HS-5 (cell line): Measurements from ENCODE around the gene FAM81A.

Experiments used
- DNase-seq: peaks from one replicate; pipeline ENCODE4 v3.0.0-alpha.2; 2012; ENCODE audit warnings: low read depth

Gene FAM81A

DNA sequence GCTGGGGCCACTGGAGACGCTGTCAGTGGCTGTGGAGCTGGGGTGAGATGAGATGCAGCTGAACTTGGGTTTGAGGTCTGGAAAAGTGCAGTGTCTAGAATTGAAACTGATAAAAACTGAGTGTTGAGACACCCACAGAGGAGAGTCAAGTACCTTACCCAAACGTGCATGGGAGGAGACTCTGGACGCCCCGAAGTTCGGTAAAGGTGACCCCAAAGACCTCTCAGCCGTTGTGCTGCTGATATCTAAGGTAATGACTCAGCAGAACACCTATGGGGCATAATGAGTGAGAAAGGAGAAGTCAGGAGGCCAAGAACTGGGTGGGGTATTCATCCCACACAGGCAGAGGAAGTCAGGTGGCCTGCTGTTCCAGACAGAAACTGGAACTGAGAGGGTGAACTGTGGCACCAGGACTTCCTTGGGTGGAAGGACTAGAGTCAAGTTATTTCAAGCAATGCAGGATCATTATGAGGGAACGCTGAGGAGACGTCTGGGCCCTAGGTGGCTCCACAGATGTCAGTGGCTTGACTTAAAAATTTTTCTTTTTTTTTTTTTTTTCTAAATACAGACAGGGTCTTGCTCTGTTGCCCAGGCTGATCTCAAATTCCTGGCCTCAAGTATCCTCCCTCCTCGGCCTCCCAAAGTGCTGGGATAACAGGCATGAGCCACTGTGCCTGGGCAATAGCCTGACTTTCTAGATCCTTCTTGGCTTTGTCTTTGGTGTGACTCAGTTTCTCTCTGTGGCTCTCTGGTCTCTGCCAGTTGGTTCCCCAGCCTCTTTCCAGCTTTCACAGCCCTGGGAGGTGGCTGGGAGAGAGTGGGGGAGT is 105.9 kb downstream of the FAM81A start:
- DNase-seq, result no peak

DNA sequence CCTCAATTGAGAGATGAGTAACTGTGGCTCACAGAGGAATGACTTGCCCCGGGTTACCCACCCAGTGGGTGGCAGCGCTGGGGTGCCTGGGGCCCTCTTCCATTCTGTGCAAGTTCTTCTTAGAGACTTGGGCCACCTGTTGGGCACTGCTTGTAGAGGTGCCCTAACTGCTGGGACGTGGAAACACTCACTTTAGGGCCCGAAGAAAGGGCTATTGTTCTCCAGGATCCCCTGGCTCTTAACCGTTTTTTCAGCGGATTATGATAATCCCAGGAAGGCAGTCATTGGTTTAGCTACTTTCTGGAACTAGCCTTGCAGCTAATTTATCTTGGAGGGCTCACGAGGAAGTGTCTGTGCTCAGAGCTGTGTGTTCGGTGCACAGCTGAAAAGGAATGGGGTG is 107.6 kb downstream of the FAM81A start:
- DNase-seq, result no peak

DNA sequence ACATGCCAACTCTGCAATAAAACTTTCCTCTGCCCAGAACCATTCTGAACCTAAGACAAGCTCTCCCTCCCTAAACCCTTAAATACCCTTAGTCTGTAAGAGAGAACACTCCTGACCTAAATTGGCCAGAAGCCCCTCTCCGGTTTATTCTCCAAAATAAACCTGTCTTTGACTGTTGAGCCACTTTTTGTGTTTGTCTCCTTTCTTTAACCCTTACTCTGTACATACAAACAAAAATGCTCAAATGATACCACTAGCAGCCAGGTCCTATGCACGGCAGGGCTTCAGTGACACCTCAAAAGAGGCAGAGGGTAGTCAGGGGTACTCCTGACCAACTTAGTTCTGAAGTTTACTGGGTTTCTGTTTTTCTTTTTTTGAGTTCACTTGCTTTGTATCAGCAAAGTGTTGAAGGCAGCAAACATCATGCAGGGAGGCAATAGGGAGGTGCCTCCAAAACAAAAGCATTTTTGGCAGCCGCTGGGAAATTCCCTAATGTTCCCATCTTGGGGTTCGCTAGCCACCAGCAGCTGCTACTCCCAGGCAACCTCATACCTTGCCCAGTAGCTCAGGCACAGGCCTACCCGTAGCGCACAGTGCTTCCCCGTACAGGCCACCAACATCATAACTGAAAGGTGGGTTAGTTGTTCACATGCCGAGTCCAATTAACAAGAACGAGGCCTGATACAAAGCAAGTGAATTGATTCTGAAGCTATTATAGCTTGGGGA is 110.7 kb downstream of the FAM81A start:
- no peak for DNase-seq

DNA sequence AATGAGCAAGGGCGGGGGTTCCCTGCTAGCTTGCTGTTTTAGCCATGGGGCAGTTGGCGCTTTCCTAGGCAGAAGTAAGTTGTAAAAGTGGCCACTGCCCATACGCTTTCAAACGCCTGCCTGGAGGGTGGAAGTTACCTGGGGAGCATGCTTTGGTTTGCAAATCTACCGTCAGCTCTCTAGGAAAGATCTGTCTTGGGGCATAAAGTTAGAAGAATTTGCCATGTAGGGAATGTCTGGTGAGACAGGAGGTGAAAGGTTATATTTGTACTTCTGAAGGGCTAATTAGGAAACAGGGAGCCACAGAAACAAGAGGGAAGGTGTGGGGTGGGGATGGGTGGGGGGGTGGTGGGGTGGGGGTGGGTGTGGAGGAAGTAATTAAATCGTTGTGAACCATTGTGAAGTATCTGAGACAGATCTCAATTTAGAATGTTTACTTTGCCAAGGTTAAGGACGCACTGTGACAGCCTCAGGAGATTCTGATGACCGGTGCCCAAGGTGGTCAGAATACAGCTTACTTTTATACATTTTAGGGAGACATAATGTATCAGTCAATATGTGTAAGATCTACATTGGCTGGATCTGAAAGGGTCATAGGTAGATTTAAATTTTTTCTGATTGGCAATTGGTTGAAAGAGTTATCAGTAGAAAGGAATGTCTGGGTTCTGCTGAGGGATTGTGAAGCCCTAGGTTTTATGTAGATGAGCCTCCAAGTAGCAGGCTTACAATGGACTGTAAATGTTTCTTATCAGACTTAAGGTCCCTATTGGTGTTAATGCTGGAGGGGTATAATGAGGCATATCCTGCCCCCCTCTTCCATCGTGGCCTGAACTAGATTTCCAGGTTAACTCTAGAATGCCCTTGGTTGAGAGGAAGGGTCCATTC is 111.6 kb downstream of the FAM81A start:
- DNase-seq, result no peak

DNA sequence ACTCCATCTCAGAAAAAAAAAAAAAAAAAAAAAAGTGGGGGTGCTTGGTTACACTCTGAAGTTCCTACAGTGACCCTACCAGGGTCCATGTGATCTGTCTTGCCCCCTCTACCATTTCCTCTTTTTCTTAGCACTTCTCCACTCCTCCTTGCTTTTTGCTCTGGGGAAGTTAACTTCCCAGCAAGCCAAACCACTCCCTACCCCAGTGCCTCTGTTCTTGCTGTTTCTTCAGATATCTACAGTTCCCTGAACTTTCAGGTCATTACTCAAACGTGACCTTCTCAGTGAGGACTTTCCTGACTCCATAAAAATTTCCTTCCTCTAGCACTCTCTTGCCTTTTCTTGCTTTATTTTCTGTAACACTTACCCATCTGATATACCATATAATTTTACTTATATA is 112.5 kb downstream of the FAM81A start:
- no peak for DNase-seq

DNA sequence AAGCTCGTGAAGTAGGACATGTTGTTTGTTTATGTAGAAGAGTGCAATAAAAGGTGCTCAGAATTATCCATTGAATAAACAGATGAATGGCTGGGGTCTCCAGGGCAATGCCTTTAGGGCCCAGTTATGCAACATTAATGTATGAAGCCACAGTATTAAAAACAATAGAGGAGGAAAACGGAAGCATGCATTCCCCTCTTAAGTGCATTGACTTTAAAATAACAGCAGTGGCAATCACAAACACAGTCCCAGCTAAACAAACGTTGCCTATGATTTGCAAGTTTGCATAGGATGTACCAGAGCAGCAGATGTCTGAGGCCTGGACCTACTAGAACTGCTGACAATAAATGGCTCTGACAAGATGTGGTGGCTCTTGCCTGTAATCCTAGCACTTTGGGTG is 113.0 kb downstream of the FAM81A start:
- no peak for DNase-seq

DNA sequence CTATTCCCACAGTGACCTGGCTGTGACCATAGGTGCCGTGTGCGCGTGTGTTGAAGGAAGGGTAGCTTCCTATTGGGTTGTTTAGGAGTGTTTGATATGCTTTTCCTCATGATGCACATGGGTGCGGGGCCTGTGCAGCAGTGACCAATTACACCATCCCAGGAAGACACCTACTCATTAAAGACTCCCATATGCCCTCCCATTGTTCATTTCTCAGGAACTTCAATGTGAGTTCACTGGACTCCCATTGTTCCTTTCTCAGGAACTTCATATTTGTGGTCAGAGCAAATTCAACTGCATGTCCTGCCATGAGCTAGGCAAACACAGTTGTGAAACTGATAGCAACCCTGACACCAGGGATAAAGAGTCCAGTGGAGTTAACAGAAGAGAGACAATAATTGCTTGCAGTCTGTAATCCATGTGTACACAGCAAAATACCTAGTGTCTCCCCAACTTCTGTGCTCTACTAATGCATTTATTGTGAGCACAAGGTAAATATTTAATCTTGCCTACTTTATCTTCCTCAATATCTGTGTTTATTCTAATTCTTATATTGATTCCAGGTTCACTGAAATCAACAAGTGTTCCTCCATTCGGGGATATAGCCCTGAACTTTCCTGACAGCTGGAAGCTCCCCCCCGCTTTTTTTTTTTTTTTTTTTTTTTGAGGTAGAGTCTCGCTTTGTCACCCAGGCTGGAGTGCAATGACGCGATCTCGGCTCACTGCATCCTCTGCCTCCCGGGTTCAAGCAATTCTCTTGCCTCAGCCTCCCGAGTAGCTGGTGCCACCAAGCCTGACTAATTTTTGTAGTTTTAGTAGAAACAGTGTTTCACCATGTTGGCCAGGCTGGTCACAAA is 116.1 kb downstream of the FAM81A start:
- peak; percentile 81 for DNase-seq

DNA sequence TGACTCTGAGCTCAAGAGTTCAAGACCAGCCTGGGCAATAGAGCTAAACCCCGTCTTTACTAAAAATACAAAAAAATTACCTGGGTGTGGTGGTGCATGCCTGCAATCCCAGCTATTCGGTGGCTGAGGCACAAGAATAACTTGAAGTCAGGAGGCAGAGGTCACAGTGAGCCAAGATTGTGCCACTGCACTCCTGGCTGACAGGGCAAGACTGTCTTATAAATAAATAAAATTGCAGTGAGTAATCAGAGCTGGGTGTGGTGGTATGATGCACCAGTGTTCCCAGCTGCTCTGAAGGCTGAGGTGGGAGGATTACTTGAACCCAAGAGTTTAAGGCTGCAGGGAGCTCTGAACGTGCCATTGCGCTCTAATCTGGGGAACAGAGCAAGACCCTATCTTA is 117.7 kb downstream of the FAM81A start:
- DNase-seq, result peak; percentile 29

DNA sequence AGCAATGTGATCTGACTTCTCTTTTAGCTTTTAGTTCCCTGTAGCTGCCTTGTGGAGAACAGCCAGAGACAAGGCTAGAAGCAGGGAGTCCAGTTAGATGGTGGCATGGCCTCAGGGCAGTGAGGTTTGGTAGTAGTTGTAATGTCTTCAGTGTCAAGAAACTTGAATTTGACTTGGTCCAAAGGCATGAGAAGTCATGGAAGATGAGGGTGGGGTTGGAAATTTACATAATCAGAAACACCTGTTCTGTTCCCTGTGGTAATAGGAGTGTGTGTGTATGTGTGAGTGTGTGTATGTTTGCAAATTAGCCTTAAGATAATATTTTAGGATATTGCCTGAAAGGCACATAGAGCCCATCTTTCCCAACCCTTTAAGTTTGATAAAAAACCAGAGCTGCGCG is 118.4 kb downstream of the FAM81A start:
- DNase-seq, result peak; percentile 14

DNA sequence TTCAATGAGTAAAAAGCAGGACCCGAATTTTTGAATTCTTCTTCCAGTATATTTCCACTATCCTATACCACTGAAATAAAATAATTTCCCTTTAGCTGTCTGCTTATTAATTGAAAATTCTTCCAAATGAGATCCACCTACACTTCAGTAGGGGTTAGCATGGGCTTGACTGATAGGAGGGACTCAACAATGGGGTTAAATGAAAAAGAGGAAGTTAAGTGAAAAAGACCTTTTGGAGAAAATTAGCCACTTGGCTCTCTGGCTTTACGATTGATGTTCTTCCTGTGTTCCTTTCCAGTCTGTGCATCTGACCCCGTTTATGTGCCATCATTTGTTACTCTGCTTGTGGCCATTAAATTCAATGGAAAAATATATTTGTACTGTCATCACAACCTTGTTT is 119.6 kb downstream of the FAM81A start:
- DNase-seq, result no peak

DNA sequence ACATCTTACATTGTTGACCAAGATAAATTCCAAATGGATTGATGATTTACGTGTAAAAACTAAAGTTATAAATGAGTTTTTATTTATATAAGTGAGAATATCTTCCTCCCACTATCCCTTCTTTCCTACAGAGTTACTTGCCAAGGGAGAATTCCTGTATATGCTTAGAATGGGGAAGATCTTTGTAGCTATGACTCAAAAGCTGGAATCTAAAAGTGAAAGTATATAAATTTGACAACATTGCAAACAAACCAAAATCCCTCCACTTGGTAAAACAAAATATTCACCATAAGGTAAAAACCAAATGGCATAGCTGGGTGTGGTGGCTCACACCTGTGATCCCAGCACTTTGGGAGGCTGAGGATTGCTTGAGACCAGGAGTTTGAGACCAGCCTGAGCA is 120.9 kb downstream of the FAM81A start:
- no peak for DNase-seq

DNA sequence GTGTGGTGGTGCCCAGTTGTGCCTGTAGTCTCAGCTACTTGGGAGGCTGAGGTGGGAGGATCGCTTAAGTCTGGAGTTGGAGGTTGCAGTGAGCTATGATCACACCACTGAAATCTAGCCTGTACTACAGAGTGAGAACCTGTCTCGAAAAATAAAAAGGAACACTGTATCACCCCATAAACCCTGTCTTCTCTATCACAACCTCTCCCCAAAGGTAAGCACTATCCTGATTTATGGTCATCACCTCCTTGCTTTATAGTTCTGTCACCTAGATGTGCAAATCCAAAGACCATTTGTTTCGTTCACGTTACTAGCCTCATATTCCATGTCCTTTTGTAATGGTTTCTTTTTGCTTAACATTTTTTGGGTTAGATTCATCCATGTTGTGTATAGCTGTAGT is 123.6 kb downstream of the FAM81A start:
- DNase-seq, result no peak

DNA sequence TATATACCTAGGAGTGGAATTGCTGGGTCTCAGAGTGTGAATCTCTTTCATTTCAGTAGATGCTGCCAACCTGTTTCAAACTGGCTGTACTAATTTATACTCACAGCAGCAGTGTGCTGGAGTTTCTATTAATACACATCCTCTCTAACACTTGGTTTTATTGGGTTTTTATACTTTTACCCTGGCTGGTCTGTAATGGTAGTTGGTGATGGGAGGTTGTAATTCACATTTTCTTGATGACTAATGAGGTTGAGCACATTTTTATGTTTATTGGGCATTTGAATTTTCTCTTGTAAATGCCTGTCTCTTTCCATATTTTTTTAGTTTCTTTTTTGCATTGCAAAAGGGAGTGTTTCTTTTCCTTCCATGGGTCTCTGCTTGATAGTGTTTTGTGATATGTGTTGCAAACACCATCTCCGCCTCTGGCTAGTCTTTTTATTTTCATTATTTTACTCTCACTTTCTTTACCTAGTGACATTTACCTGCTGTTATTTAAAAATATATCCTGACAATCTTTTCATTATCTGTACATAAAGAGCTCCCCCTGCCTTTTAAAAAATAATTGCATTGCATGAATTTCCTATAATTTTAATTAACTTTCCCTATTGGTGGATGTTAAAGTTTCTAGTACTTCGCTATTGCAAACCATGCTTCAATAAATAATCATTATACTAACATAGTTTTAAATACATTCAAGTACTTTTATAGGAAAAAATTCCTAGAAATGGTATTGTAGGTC is 124.6 kb downstream of the FAM81A start:
- DNase-seq, result no peak

DNA sequence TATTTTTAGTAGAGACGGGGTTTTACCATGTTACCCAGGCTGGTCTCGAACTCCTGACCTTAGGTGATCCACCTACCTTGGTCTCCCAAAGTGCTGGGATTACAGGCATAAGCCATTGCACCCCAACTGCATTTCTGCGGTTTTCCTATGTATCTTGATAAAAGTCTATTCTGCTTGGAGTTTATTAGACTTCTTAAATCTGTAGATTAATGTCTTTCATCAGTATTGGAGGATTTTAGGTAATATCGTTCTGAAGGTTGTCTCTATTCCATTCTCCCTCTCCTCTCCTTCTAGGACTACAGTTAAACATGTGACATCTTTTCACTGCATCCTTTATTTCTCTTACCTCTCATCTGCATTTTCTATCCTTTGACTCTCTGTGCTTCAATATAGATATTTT is 127.3 kb downstream of the FAM81A start:
- no peak for DNase-seq

DNA sequence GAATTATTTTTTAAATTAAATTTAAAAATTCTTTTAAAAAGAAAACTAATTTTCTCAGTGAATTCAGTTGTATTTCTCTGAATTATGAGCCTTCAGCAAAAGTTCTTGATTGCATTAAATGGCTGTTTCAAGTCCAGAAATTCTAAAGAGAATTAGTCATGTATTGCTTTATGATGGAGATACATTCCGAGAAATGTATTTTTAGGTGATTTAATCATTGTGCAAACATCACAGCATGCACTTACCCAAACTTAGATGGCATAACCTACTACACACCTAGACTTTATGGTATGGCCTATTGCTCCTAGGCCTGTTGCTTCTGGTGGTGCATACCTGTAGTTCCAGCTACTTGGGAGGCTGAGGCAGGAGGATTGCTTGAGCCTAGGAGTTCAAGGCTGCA is 129.3 kb downstream of the FAM81A start:
- no peak for DNase-seq

DNA sequence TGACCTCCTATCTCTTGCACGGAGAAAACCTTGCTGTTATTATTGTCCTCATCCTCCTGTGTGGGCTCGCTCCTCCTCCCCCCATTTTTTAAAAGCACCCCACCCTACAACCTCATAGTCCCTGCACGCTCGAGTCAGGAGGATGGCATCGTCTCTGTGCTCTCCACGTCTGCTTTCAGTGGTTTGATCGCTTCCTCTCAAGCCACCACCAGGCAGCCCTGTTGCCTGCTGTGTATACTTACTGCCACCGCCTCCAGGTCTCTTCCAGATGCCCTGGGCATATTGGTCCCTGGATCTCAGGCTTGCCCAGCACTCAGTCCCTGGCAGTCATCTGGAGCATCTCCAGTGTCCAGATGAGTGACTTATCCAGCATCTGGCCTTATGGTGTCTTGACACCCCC is 131.5 kb downstream of the FAM81A start:
- no peak for DNase-seq

DNA sequence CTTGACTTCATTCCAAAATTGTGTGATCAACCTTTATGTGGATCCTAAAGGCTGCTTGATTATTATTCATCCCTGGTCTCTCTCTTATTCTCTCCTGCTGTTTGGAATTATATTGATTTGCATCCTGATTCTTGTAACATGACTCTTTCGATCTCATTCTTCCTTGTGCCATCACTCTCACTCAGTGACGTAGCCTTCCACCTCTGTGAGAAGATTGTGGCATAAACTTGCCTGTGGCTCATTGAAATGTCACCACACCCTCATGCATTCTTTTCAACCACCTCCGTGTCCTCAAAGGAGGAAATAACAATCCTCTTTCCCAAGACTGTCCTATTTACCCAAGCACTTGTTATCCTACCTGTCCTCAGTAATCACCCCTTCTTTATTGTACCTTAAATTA is 132.3 kb downstream of the FAM81A start:
- DNase-seq, result no peak

DNA sequence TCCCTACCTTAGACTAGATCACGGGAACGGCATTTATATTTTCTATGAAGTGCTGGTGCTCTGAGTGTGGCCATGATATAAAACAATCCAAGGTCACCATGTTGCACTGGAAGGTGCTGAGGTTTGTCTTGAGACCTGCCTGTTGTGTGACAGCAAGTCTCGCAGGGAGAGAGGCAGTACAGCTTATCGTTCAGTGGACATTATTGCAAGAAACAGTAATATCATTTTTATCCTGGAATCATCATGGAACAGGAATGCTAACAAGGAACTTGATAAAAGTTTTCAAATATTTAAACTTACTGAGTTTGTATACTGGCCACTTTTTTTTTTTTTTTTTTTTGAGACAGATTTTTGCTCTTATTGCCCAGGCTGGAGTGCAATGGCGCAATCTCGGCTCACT is 133.6 kb downstream of the FAM81A start:
- DNase-seq, result no peak
